ENCODE results near the gene SHISA7.

SHISA7 gene

GRCh38 chr19:55434356-55434919 is 8.7 kb downstream of the SHISA7 start:
- TF ChIP-seq USF1 (IDR thresholded peaks at IDR 0.05) (no peak), TAF1 (IDR thresholded peaks at IDR 0.05; ENCODE audit: low read depth) (no peak), RAD21 (IDR thresholded peaks at IDR 0.05; ENCODE audit: low read depth) (no peak), ZBTB7A (IDR thresholded peaks at IDR 0.05; ENCODE audit: low read depth) (no peak), FOXM1 (IDR thresholded peaks at IDR 0.05; ENCODE audit: borderline replicate concordance, low read depth) (no peak), NFIC (IDR thresholded peaks at IDR 0.05) (no peak), CEBPB (IDR thresholded peaks at IDR 0.05) (no peak), REST (IDR thresholded peaks at IDR 0.05; ENCODE audit: low read depth) (no peak), TCF12 (IDR thresholded peaks at IDR 0.05; ENCODE audit: low read depth) (no peak), TEAD4 (IDR thresholded peaks at IDR 0.05) (no peak), CREB1 (IDR thresholded peaks at IDR 0.05; ENCODE audit: low read depth) (no peak), YY1 (IDR thresholded peaks at IDR 0.05; ENCODE audit: low read depth) (no peak), EP300 (IDR thresholded peaks at IDR 0.05; ENCODE audit: borderline replicate concordance) (no peak), MAX (IDR thresholded peaks at IDR 0.05) (no peak), EGR1 (IDR thresholded peaks at IDR 0.05) (no peak)

GRCh38 chr19:55433292-55433691 is 9.8 kb downstream of the SHISA7 start:
- TF ChIP-seq ZBTB7A (IDR thresholded peaks at IDR 0.05; ENCODE audit: low read depth) (no peak), TCF12 (IDR thresholded peaks at IDR 0.05; ENCODE audit: low read depth) (no peak), CEBPB (IDR thresholded peaks at IDR 0.05) (no peak), CREB1 (IDR thresholded peaks at IDR 0.05; ENCODE audit: low read depth) (no peak), TEAD4 (IDR thresholded peaks at IDR 0.05) (no peak), MAX (IDR thresholded peaks at IDR 0.05) (no peak), EP300 (IDR thresholded peaks at IDR 0.05; ENCODE audit: borderline replicate concordance) (no peak), FOXM1 (IDR thresholded peaks at IDR 0.05; ENCODE audit: borderline replicate concordance, low read depth) (no peak), USF1 (IDR thresholded peaks at IDR 0.05) (no peak), EGR1 (IDR thresholded peaks at IDR 0.05) (no peak), RAD21 (IDR thresholded peaks at IDR 0.05; ENCODE audit: low read depth) (no peak), REST (IDR thresholded peaks at IDR 0.05; ENCODE audit: low read depth) (no peak), NFIC (IDR thresholded peaks at IDR 0.05) (no peak), YY1 (IDR thresholded peaks at IDR 0.05; ENCODE audit: low read depth) (no peak)

- TF ChIP-seq RAD21 (IDR thresholded peaks at IDR 0.05; ENCODE audit: low read depth) (no peak), CEBPB (IDR thresholded peaks at IDR 0.05) (no peak), CREB1 (IDR thresholded peaks at IDR 0.05; ENCODE audit: low read depth) (peak; percentile 44; the same call in 1 of the 2 replicates), EP300 (IDR thresholded peaks at IDR 0.05; ENCODE audit: borderline replicate concordance) (no peak)
Measured at GRCh38 chr19:55432241-55432959, 10.7 kb downstream of the SHISA7 start.

- TF ChIP-seq MAX (IDR thresholded peaks at IDR 0.05) (no peak), YY1 (IDR thresholded peaks at IDR 0.05; ENCODE audit: low read depth) (no peak), EP300 (IDR thresholded peaks at IDR 0.05; ENCODE audit: borderline replicate concordance) (no peak), USF1 (IDR thresholded peaks at IDR 0.05) (no peak), NFIC (IDR thresholded peaks at IDR 0.05) (no peak)
Measured at GRCh38 chr19:55431183-55431582, 11.9 kb downstream of the SHISA7 start.

- TF ChIP-seq ZBTB7A (IDR thresholded peaks at IDR 0.05; ENCODE audit: low read depth) = no peak
- TF ChIP-seq USF1 (IDR thresholded peaks at IDR 0.05) = no peak
- no peak for TF ChIP-seq CEBPB (IDR thresholded peaks at IDR 0.05)
- no peak for TF ChIP-seq CREB1 (IDR thresholded peaks at IDR 0.05; ENCODE audit: low read depth)
- TF ChIP-seq EGR1 (IDR thresholded peaks at IDR 0.05) = no peak
Measured at GRCh38 chr19:55426042-55426441, 17.1 kb downstream of the SHISA7 start.

All from Ishikawa (cell line).